Measurements from ENCODE around the gene P2RX3. TPM values are rescaled to one million over a fixed set of nuclear protein-coding genes. Genes with fewer than 3 reads are reported as not detected.

Gene P2RX3
- total and polyA plus RNA-seq, 4 donors, result 0.11 TPM; not detected in 3

GRCh38 chr11:57376095-57377090, 38.2 kb downstream of the P2RX3 start:
- DNase-seq, result no peak
- Histone ChIP-seq H3K27ac (ENCODE audit: low read depth in 1 of 2, low read length in 1 of 2) (no peak overlapping the region), H3K4me3 (no peak overlapping the region), H3K9ac (ENCODE audit: insufficient read depth in 1 of 2, low read length in 2 of 2) (no peak overlapping the region), H3K9me3 (ENCODE audit: control insufficient read depth in 4 of 4, insufficient read depth in 3 of 4, low read length in 3 of 4) (peaks cover 0 to 5% (median 0%) of the 10 kb centered on the region in 4 donors), H3K36me3 (ENCODE audit: control insufficient read depth in 4 of 4, insufficient read depth in 4 of 4, low read length in 4 of 4) (no peaks in the 10 kb centered on the region), H3K4me1 (ENCODE audit: control insufficient read depth in 5 of 5, insufficient read depth in 5 of 5, low read length in 5 of 5) (no peaks in the 10 kb centered on the region), H3K27me3 (ENCODE audit: control insufficient read depth in 3 of 3, insufficient read depth in 3 of 3, low read length in 2 of 3) (peaks cover 0 to 4% (median 0%) of the 10 kb centered on the region in 3 donors)
- ATAC-seq (ENCODE audit: insufficient read depth, low FRiP score), result no peak
- WGBS, 2 donors, result 66 to 77% methylated on average over 26 of the region's 26 CpGs
- TF ChIP-seq CTCF (IDR thresholded peaks at IDR 0.05; ENCODE audit: control extremely low read depth, extremely low read depth), result no peak

GRCh38 chr11:57377107-57377506, 39.0 kb downstream of the P2RX3 start:
- no peak for ATAC-seq (ENCODE audit: insufficient read depth, low FRiP score)
- no peak for TF ChIP-seq CTCF (IDR thresholded peaks at IDR 0.05; ENCODE audit: control extremely low read depth, extremely low read depth)

GRCh38 chr11:57378186-57378585, 40.0 kb downstream of the P2RX3 start:
- no peaks in the 10 kb centered on the region for H3K36me3 ChIP-seq (ENCODE audit: control insufficient read depth in 4 of 4, insufficient read depth in 4 of 4, low read length in 4 of 4)
- no peak for TF ChIP-seq CTCF (IDR thresholded peaks at IDR 0.05; ENCODE audit: control extremely low read depth, extremely low read depth)
- no peak for ATAC-seq (ENCODE audit: insufficient read depth, low FRiP score)

More at GRCh38 chr11:57377107-57377506, 39.0 kb downstream of the P2RX3 start:
- H3K9me3 ChIP-seq (ENCODE audit: control insufficient read depth in 4 of 4, insufficient read depth in 3 of 4, low read length in 3 of 4), result peaks cover 0 to 5% (median 0%) of the 10 kb centered on the region in 4 donors
- H3K4me3 ChIP-seq, result no peak overlapping the region
- no peak overlapping the region for H3K9ac ChIP-seq (ENCODE audit: insufficient read depth in 1 of 2, low read length in 2 of 2)
- no peaks in the 10 kb centered on the region for H3K36me3 ChIP-seq (ENCODE audit: control insufficient read depth in 4 of 4, insufficient read depth in 4 of 4, low read length in 4 of 4)
- no peak for DNase-seq
- WGBS, 2 donors, result 69 to 87% methylated on average over 5 of the region's 5 CpGs
- H3K27ac ChIP-seq (ENCODE audit: low read depth in 1 of 2, low read length in 1 of 2), result no peak overlapping the region
- no peaks in the 10 kb centered on the region for H3K4me1 ChIP-seq (ENCODE audit: control insufficient read depth in 5 of 5, insufficient read depth in 5 of 5, low read length in 5 of 5)
- H3K27me3 ChIP-seq (ENCODE audit: control insufficient read depth in 3 of 3, insufficient read depth in 3 of 3, low read length in 2 of 3), result peaks cover 0 to 2% (median 0%) of the 10 kb centered on the region in 3 donors

More at GRCh38 chr11:57378186-57378585, 40.0 kb downstream of the P2RX3 start:
- no peak overlapping the region for H3K27ac ChIP-seq (ENCODE audit: low read depth in 1 of 2, low read length in 1 of 2)
- DNase-seq, result no peak
- H3K4me1 ChIP-seq (ENCODE audit: control insufficient read depth in 5 of 5, insufficient read depth in 5 of 5, low read length in 5 of 5), result no peaks in the 10 kb centered on the region
- H3K9me3 ChIP-seq (ENCODE audit: control insufficient read depth in 4 of 4, insufficient read depth in 3 of 4, low read length in 3 of 4), result peaks cover 0 to 5% (median 0%) of the 10 kb centered on the region in 4 donors
- H3K9ac ChIP-seq (ENCODE audit: insufficient read depth in 1 of 2, low read length in 2 of 2), result no peak overlapping the region
- no peak overlapping the region for H3K4me3 ChIP-seq
- peaks cover 0 to 2% (median 0%) of the 10 kb centered on the region in 3 donors for H3K27me3 ChIP-seq (ENCODE audit: control insufficient read depth in 3 of 3, insufficient read depth in 3 of 3, low read length in 2 of 3)

Data from lung (tissue), 12 donors.